G401 (cell line): ENCODE results near the gene ACOX3. TPM values are rescaled to one million over a fixed set of nuclear protein-coding genes. Genes with fewer than 3 reads are reported as not detected.

Experiments used
- DNase-seq: peaks from one replicate; pipeline ENCODE4 v3.0.0-alpha.2; 2015; ENCODE audit warnings: low spot score
- in situ Hi-C: cut with HindIII; loops from 2 replicates; pipeline ENCODE4 v1.10.0; 2016; ENCODE audit warnings: low sequenced_read_pairs, mixed read lengths
- total RNA-seq: library from RNA; depleted of rRNA; stranded (reverse); fragments of >200 nt; shearing (Covaris generic); gene quantifications from 2 replicates; pipeline ENCODE4 v1.2.3, GENCODE V29; 2014

Gene ACOX3
- total RNA-seq, 1 experiment from 2014 or later: 46.7 TPM

- no peak for DNase-seq
- in situ Hi-C loops: no loop called here
These were observed 29.0 kb upstream of the ACOX3 start for GRCh38 chr4:8469550-8469949.

- in situ Hi-C loops: no loop called here
- peak; percentile 55 for DNase-seq
These were observed 28.4 kb upstream of the ACOX3 start for GRCh38 chr4:8468746-8469535.

- in situ Hi-C loops: no loop called here
These were observed 26.5 kb upstream of the ACOX3 start for GRCh38 chr4:8467016-8467415.

GRCh38 chr4:8465615-8466611 is 25.4 kb upstream of the ACOX3 start:
- no peak for DNase-seq
- in situ Hi-C loops: no loop called here

More at GRCh38 chr4:8467016-8467415, 26.5 kb upstream of the ACOX3 start:
- DNase-seq: no peak

- no peak for DNase-seq
- in situ Hi-C loops: no loop called here
These were observed 23.9 kb upstream of the ACOX3 start for GRCh38 chr4:8464381-8464780.

- DNase-seq: no peak
These were observed 23.3 kb upstream of the ACOX3 start for GRCh38 chr4:8463811-8464210.

GRCh38 chr4:8461616-8462015 is 21.1 kb upstream of the ACOX3 start:
- in situ Hi-C loops: no loop called here

More at GRCh38 chr4:8463811-8464210, 23.3 kb upstream of the ACOX3 start:
- in situ Hi-C loops: no loop called here

GRCh38 chr4:8461086-8461485 is 20.6 kb upstream of the ACOX3 start:
- no peak for DNase-seq
- in situ Hi-C loops: no loop called here

More at GRCh38 chr4:8461616-8462015, 21.1 kb upstream of the ACOX3 start:
- DNase-seq: no peak

GRCh38 chr4:8459867-8460445 is 19.4 kb upstream of the ACOX3 start:
- no peak for DNase-seq
- in situ Hi-C loops: no loop called here

- DNase-seq: no peak
- in situ Hi-C loops: no loop called here
These were observed 17.2 kb upstream of the ACOX3 start for GRCh38 chr4:8457646-8458252.

GRCh38 chr4:8453957-8454356 is 13.4 kb upstream of the ACOX3 start:
- DNase-seq: no peak
- in situ Hi-C loops: no loop called here

- in situ Hi-C loops: no loop called here
These were observed 11.1 kb upstream of the ACOX3 start for GRCh38 chr4:8451440-8452182.

GRCh38 chr4:8446122-8446521 is 5.6 kb upstream of the ACOX3 start:
- DNase-seq: no peak
- in situ Hi-C loops: no loop called here

More at GRCh38 chr4:8451440-8452182, 11.1 kb upstream of the ACOX3 start:
- DNase-seq: no peak

- DNase-seq: no peak
- in situ Hi-C loops: no loop called here
These were observed 3.3 kb upstream of the ACOX3 start for GRCh38 chr4:8443801-8444200.

- no peak for DNase-seq
- in situ Hi-C loops: no loop called here
These were observed 2.3 kb upstream of the ACOX3 start for GRCh38 chr4:8442596-8443358.

GRCh38 chr4:8441499-8442091 is 1.1 kb upstream of the ACOX3 start:
- in situ Hi-C loops: no loop called here

GRCh38 chr4:8439914-8440491 is 520 bp downstream of the ACOX3 start:
- no peak for DNase-seq
- in situ Hi-C loops: no loop called here

More at GRCh38 chr4:8441499-8442091, 1.1 kb upstream of the ACOX3 start:
- no peak for DNase-seq
